ENCODE results near the gene SHISAL2A. TPM values are rescaled to one million over a fixed set of nuclear protein-coding genes. Genes with fewer than 3 reads are reported as not detected.

The SHISAL2A gene
- total RNA-seq (2021) = 0.44 and 0.90 TPM in 2 replicates
- long read RNA-seq = 0 reads

DNA sequence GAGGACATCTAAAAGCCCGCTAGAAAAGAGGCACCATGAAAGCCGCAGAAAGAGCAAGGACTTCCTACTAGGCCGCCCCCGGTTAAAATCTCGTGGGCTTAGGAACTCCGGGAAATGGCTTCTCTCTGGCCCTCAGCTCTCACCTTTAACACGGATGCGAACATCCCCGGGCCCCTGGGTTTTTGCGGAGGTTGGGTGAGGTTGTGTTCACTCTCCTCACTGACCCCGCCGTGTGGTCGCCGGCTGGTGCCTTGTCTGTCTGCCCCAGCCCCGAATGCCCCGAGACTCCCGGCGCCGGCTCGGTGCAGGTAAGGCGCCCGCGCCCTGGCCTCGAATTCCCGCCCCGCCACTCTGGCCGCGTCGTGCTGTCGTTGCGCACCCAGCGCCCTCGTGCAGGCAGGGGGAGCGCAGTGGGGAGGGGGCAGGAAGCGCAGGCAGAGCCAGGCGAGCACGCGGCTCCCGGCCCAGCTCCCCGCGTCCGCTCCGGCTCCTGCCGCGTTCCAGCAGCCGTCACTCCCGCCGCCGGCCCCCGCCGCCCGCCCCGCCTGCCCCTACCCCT, at the start of gene SHISAL2A:
Gene SHISAL2A (plus strand): TSS at position 437 of the 559 bp plus-strand sequence. CDS start 326 bp downstream, outside the sequence.
- peaks cover 19 to 28% of the 10 kb centered on the region in 2 experiments for H3K4me1 Mint-ChIP-seq
- no peak within 1 kb of the TSS; a peak in 1 of 7 replicates for H3K27ac Mint-ChIP-seq
- Histone ChIP-seq H4K8ac (replicated peaks; ENCODE audit: insufficient read length, low read depth, low read length) (no peak within 1 kb of the TSS), H3T11ph (ENCODE audit: low read length) (no peak within 1 kb of the TSS), H3K27me3 (ENCODE audit: insufficient read depth, low read length) (peaks cover 30% of the 10 kb centered on the region), H2AFZ (ENCODE audit: low read length) (no peak within 1 kb of the TSS), H2BK12ac (ENCODE audit: insufficient read length, low read depth, low read length) (peak within 1 kb of the TSS; percentile 98), H3K9me3 (ENCODE audit: control insufficient read depth, low read depth, low read length) (no peaks in the 10 kb centered on the region), H3K4me2 (ENCODE audit: insufficient read depth, insufficient read length, low read length) (peak within 1 kb of the TSS; percentile 50), H3K4ac (ENCODE audit: low read depth, low read length) (no peak within 1 kb of the TSS), H2AK5ac (ENCODE audit: insufficient read length, low read length) (no peak within 1 kb of the TSS), H4K20me1 (ENCODE audit: control insufficient read depth, insufficient read depth, insufficient read length) (no peaks in the 10 kb centered on the region), H2BK5ac (ENCODE audit: insufficient read length, low read length) (no peak within 1 kb of the TSS), H3K79me1 (ENCODE audit: insufficient read depth, low read depth, low read length, poor library complexity, severe bottlenecking) (no peaks in the 10 kb centered on the region), H3K27ac (ENCODE audit: insufficient read length, low read depth, low read length) (no peak within 1 kb of the TSS), H3K23me2 (ENCODE audit: insufficient read length, low read depth, low read length, poor library complexity, severe bottlenecking) (peaks cover 4% of the 10 kb centered on the region), H4K5ac (ENCODE audit: insufficient read length, low read depth, low read length) (no peak within 1 kb of the TSS), H2BK120ac (ENCODE audit: low read depth, low read length, poor library complexity, severe bottlenecking) (no peak within 1 kb of the TSS), H3K18ac (ENCODE audit: insufficient read length, low read depth, low read length) (peak within 1 kb of the TSS; percentile 94), H3K56ac (ENCODE audit: insufficient read length, low read depth, low read length) (no peak within 1 kb of the TSS), H3K9ac (ENCODE audit: extremely low read depth, insufficient read length, low read length) (no peak within 1 kb of the TSS), H3K4me1 (ENCODE audit: insufficient read depth, low read length) (no peaks in the 10 kb centered on the region; the same call in 1 of the 2 replicates), H2BK15ac (ENCODE audit: low read depth, low read length) (no peak within 1 kb of the TSS), H4K91ac (ENCODE audit: insufficient read length, low read depth, low read length) (no peak within 1 kb of the TSS), H3K14ac (ENCODE audit: insufficient read depth, low read length) (peak within 1 kb of the TSS; percentile 96), H2BK20ac (ENCODE audit: low read depth, low read length, poor library complexity, severe bottlenecking) (no peak within 1 kb of the TSS), H3K79me2 (ENCODE audit: insufficient read depth, low read length) (no peaks in the 10 kb centered on the region), H3K23ac (ENCODE audit: insufficient read length, low read depth, low read length) (no peak within 1 kb of the TSS)
- peaks cover 74% of the 10 kb centered on the region for H3K27me3 Mint-ChIP-seq (ENCODE audit: low read depth)
- peak within 1 kb of the TSS; percentile 55 to 75 for H3K4me3 Mint-ChIP-seq
- WGBS (ENCODE audit: extremely low coverage, insufficient read length, low lambda C conversion rate) = no CpG with 5 or more reads among the region's 53 CpGs
- TF ChIP-seq, protein P1, sequence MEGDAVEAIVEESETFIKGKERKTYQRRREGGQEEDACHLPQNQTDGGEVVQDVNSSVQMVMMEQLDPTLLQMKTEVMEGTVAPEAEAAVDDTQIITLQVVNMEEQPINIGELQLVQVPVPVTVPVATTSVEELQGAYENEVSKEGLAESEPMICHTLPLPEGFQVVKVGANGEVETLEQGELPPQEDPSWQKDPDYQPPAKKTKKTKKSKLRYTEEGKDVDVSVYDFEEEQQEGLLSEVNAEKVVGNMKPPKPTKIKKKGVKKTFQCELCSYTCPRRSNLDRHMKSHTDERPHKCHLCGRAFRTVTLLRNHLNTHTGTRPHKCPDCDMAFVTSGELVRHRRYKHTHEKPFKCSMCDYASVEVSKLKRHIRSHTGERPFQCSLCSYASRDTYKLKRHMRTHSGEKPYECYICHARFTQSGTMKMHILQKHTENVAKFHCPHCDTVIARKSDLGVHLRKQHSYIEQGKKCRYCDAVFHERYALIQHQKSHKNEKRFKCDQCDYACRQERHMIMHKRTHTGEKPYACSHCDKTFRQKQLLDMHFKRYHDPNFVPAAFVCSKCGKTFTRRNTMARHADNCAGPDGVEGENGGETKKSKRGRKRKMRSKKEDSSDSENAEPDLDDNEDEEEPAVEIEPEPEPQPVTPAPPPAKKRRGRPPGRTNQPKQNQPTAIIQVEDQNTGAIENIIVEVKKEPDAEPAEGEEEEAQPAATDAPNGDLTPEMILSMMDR (conservative IDR thresholded peaks at IDR 0.05) = peak; percentile 17; the same call in 1 of the 3 replicates
- H3K36me3 Mint-ChIP-seq (ENCODE audit: insufficient read depth in 1 of 3, low read depth in 3 of 3) = peaks cover 0 to 8% (median 7%) of the 10 kb centered on the region in 3 experiments; a peak in 3 of 7 replicates
- peaks cover 9% of the 10 kb centered on the region in 2 experiments for H3K9me3 Mint-ChIP-seq
- peak; percentile 66 for DNase-seq

All from H9 (cell line).